ENCODE measurements around the gene DNASE1.
"Not testable (repeated sequence)": the region's sequence is repeated elsewhere in the genome, so short reads cannot be mapped to it uniquely, and the experiment has no call there.

The DNASE1 gene

GRCh38 chr16:3654249-3654991 is at the start of gene DNASE1:
Gene DNASE1 (plus strand): TSS chr16:3654691. CDS start chr16:3655374, 683 bp downstream.
- in situ Hi-C loops (cut with MboI; ENCODE audit: low sequenced_read_pairs, unreplicated experiment) = loop anchor here (10.0 to 25.0 kb wide), 2 partner anchors 60 to 117 kb away; no protein-coding TSS in a partner anchor
- peak; percentile 88 for DNase-seq (ENCODE audit: low spot score)
- TF ChIP-seq, protein P1, sequence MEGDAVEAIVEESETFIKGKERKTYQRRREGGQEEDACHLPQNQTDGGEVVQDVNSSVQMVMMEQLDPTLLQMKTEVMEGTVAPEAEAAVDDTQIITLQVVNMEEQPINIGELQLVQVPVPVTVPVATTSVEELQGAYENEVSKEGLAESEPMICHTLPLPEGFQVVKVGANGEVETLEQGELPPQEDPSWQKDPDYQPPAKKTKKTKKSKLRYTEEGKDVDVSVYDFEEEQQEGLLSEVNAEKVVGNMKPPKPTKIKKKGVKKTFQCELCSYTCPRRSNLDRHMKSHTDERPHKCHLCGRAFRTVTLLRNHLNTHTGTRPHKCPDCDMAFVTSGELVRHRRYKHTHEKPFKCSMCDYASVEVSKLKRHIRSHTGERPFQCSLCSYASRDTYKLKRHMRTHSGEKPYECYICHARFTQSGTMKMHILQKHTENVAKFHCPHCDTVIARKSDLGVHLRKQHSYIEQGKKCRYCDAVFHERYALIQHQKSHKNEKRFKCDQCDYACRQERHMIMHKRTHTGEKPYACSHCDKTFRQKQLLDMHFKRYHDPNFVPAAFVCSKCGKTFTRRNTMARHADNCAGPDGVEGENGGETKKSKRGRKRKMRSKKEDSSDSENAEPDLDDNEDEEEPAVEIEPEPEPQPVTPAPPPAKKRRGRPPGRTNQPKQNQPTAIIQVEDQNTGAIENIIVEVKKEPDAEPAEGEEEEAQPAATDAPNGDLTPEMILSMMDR (IDR thresholded peaks at IDR 0.05; ENCODE audit: borderline replicate concordance, control extremely low read depth, extremely low read depth, insufficient read depth, missing control alignments) = peak; percentile 80

DNA sequence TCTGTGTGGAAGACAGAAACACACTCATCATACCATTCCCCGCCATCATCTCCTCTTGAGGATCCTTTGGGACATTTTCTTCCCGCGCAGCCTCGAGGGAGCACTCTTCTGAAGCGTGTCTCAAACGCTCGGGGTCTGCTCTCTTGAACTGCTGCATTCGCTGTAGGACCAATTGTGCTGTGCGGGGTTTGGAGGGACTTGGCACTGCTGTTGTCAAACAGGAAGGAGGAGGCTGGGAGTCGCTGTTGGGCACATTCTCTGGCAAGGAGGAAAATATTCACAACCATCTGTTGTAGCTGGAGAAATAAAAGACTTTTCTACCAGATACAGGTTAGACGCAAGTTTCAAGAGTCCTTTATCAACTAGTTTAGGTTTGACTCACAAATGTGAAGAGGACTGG is 48.0 kb upstream of the DNASE1 start:
- in situ Hi-C loops (cut with MboI; ENCODE audit: low sequenced_read_pairs, unreplicated experiment) = no loop called here
- DNase-seq (ENCODE audit: low spot score) = no peak
- TF ChIP-seq, protein P1 (IDR thresholded peaks at IDR 0.05; ENCODE audit: borderline replicate concordance, control extremely low read depth, extremely low read depth, insufficient read depth, missing control alignments) = no peak

DNA sequence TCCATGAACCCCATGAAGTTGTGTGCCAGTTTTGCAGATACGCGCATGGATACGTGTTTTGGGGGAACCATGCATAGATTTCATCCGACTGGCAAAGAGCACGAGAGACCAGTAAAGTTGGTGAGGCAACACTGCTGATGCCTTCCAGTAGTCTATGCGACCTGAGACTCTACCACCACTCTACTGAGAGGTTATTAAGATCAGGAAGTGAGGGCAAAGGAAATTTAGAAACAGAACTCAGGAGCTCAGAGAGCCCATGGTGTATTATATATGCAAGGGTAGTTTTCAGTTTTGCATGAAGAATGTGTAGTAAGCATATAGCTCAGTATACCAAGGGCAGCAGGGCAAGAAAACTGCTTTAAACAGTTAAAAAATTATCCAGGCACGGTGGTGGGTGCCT is 47.3 kb upstream of the DNASE1 start:
- TF ChIP-seq, protein P1 (IDR thresholded peaks at IDR 0.05; ENCODE audit: borderline replicate concordance, control extremely low read depth, extremely low read depth, insufficient read depth, missing control alignments) = no peak
- no peak for DNase-seq (ENCODE audit: low spot score)
- in situ Hi-C loops (cut with MboI; ENCODE audit: low sequenced_read_pairs, unreplicated experiment) = no loop called here

DNA sequence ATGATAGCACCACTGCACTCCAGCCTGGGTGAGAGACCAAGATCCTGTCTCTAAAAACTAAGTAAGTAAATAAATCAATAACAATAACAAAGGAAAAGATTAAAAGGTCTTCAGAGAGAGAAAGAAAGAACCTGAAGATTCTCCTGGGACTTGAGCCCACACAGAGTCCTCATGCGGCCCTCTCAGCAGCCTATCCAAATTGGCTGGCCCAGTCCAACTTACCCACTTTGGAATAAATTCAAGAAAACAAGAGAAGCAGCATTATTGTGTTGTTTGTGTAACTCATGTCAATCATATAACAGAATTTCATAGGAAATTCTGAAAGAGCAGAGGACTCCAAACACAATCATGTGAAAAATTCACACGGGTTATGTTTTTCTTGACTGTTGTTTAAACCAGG is 46.9 kb upstream of the DNASE1 start:
- in situ Hi-C loops (cut with MboI; ENCODE audit: low sequenced_read_pairs, unreplicated experiment) = no loop called here

GRCh38 chr16:3608069-3608468 is 46.4 kb upstream of the DNASE1 start:
- TF ChIP-seq, protein P1 (IDR thresholded peaks at IDR 0.05; ENCODE audit: borderline replicate concordance, control extremely low read depth, extremely low read depth, insufficient read depth, missing control alignments) = no peak
- in situ Hi-C loops (cut with MboI; ENCODE audit: low sequenced_read_pairs, unreplicated experiment) = no loop called here
- no peak for DNase-seq (ENCODE audit: low spot score)

More for the DNA sequence above, 46.9 kb upstream of the DNASE1 start:
- TF ChIP-seq, protein P1 (IDR thresholded peaks at IDR 0.05; ENCODE audit: borderline replicate concordance, control extremely low read depth, extremely low read depth, insufficient read depth, missing control alignments) = no peak
- no peak for DNase-seq (ENCODE audit: low spot score)

GRCh38 chr16:3608976-3609375 is 45.5 kb upstream of the DNASE1 start:
- in situ Hi-C loops (cut with MboI; ENCODE audit: low sequenced_read_pairs, unreplicated experiment); DNase-seq (ENCODE audit: low spot score): not testable (repeated sequence)

- no peak for DNase-seq (ENCODE audit: low spot score)
- TF ChIP-seq, protein P1 (IDR thresholded peaks at IDR 0.05; ENCODE audit: borderline replicate concordance, control extremely low read depth, extremely low read depth, insufficient read depth, missing control alignments) = no peak
- in situ Hi-C loops (cut with MboI; ENCODE audit: low sequenced_read_pairs, unreplicated experiment) = no loop called here
These were observed 44.4 kb upstream of the DNASE1 start for GRCh38 chr16:3609895-3610697.
